Measurements from ENCODE around the gene GDI1.

DNA sequence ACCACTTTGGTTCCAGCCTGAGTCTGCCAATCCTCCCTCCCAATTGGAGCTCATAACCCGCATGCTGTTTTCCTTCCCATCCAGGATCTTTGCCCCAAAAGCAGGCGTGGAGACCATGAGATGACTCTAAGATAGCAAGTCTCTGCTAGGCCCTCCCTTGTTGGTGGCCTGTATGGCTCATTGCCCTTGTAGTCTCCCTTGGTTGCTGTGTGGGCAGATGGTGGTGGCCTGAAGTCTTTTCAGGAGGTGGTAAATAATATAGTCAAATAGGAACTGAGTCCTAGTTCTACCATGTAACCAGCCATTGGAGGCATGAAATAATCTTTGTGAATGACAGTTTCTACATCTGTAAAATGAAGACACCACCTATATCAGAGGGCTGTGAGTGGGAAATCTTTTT, 7.2 kb upstream of the GDI1 start:
- no peak for TF ChIP-seq MXI1 (IDR thresholded peaks at IDR 0.05; ENCODE audit: borderline replicate concordance, low read depth, low read length)
- TF ChIP-seq, protein P1, sequence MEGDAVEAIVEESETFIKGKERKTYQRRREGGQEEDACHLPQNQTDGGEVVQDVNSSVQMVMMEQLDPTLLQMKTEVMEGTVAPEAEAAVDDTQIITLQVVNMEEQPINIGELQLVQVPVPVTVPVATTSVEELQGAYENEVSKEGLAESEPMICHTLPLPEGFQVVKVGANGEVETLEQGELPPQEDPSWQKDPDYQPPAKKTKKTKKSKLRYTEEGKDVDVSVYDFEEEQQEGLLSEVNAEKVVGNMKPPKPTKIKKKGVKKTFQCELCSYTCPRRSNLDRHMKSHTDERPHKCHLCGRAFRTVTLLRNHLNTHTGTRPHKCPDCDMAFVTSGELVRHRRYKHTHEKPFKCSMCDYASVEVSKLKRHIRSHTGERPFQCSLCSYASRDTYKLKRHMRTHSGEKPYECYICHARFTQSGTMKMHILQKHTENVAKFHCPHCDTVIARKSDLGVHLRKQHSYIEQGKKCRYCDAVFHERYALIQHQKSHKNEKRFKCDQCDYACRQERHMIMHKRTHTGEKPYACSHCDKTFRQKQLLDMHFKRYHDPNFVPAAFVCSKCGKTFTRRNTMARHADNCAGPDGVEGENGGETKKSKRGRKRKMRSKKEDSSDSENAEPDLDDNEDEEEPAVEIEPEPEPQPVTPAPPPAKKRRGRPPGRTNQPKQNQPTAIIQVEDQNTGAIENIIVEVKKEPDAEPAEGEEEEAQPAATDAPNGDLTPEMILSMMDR (conservative IDR thresholded peaks at IDR 0.05; ENCODE audit: low read depth, low read length): no peak
- TF ChIP-seq RFX5 (IDR thresholded peaks at IDR 0.05; ENCODE audit: low read depth, low read length): no peak
- TF ChIP-seq RAD21 (IDR thresholded peaks at IDR 0.05; ENCODE audit: low read length): no peak
- no peak for TF ChIP-seq POLR2A (IDR thresholded peaks at IDR 0.05; ENCODE audit: low read depth, low read length)
- no peak for TF ChIP-seq CHD1 (IDR thresholded peaks at IDR 0.05; ENCODE audit: low read depth, low read length)
- no peak for TF ChIP-seq CEBPB (IDR thresholded peaks at IDR 0.05; ENCODE audit: low read depth, low read length)
- TF ChIP-seq MAZ (IDR thresholded peaks at IDR 0.05; ENCODE audit: borderline replicate concordance, low read depth, low read length): no peak
- no peak for TF ChIP-seq FOS (IDR thresholded peaks at IDR 0.05; ENCODE audit: low read depth, low read length)
- TF ChIP-seq, protein P2, sequence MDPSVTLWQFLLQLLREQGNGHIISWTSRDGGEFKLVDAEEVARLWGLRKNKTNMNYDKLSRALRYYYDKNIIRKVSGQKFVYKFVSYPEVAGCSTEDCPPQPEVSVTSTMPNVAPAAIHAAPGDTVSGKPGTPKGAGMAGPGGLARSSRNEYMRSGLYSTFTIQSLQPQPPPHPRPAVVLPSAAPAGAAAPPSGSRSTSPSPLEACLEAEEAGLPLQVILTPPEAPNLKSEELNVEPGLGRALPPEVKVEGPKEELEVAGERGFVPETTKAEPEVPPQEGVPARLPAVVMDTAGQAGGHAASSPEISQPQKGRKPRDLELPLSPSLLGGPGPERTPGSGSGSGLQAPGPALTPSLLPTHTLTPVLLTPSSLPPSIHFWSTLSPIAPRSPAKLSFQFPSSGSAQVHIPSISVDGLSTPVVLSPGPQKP (IDR thresholded peaks at IDR 0.05; ENCODE audit: borderline replicate concordance, low read depth, low read length): no peak
- TF ChIP-seq, protein P3, sequence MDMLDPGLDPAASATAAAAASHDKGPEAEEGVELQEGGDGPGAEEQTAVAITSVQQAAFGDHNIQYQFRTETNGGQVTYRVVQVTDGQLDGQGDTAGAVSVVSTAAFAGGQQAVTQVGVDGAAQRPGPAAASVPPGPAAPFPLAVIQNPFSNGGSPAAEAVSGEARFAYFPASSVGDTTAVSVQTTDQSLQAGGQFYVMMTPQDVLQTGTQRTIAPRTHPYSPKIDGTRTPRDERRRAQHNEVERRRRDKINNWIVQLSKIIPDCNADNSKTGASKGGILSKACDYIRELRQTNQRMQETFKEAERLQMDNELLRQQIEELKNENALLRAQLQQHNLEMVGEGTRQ (IDR thresholded peaks at IDR 0.05; ENCODE audit: low read depth, low read length): no peak
- TF ChIP-seq RCOR1 (IDR thresholded peaks at IDR 0.05; ENCODE audit: insufficient replicate concordance, low read length): no peak
- TF ChIP-seq BHLHE40 (IDR thresholded peaks at IDR 0.05; ENCODE audit: low read depth, low read length): no peak
